GM12878 (cell line): ENCODE results near the gene ADAMTSL2. TPM values are rescaled to one million over a fixed set of nuclear protein-coding genes. Genes with fewer than 3 reads are reported as not detected.

Experiments
- ATAC-seq: fragments of 200-7000 bp; cut with Tn5 transposase; 3 replicates; pipeline ENCODE4 v1.9.1; 2020; ENCODE audit warnings: mild to moderate bottlenecking, moderate library complexity
- BruUV-seq: library from RNA; stranded (reverse); fragments of 400-500 nt; replicated peaks from 2 replicates; lab custom pipeline; 2021; lab: Mats Ljungman, UMichigan
- CTCF ChIA-PET: fragments of 300-600 bp; sonication (Branson Sonifier 250); formaldehyde crosslinking; extraction: SDS; loops from one replicate; lab custom pipeline; 2021; ENCODE audit warnings: inconsistent platforms; lab: Yijun Ruan, JAX
- POLR2A ChIA-PET: fragments of 350-600 bp; formaldehyde crosslinking; extraction: SDS; loops from one replicate; lab custom pipeline; 2021; ENCODE audit warnings: inconsistent platforms; lab: Charles Lee
- RAD21 ChIA-PET: fragments of 300-600 bp; sonication (Branson Sonifier 250); formaldehyde crosslinking; loops from one replicate; lab custom pipeline; 2023; ENCODE audit warnings: antibody characterized with exemption; ENCODE audit not compliant: unreplicated experiment; lab: Charles Lee
- SMC1A ChIA-PET: fragments of 300-600 bp; sonication (Branson Sonifier 250); formaldehyde crosslinking; loops from one replicate; lab custom pipeline; 2023; ENCODE audit not compliant: unreplicated experiment, uncharacterized antibody; lab: Charles Lee
- DNase-seq: peaks from one replicate; pipeline ENCODE4 v3.0.0-alpha.2; 2011; ENCODE audit warnings: low read depth, low spot score
- FAIRE-seq: peaks from 3 replicates; lab custom pipeline; 2011; peaks lifted over from hg19 to GRCh38; lab: Jason Lieb, UNC
- H2AFZ ChIP-seq: 2 replicates; pipeline ENCODE4 v1.6.0; 2011; ENCODE audit warnings: low read depth, low read length, control low read depth; ENCODE audit not compliant: control insufficient read depth
- H3K27ac ChIP-seq: 2 replicates; pipeline ENCODE4 v1.5.1; 2011; ENCODE audit warnings: control low read depth; ENCODE audit not compliant: control insufficient read depth, insufficient read depth
- H3K27me3 ChIP-seq, 2 experiments: replicated peaks in 1 of 2; 2 replicates each; pipeline versions ENCODE4 v1.6.0 to v1.6.1; 2011; ENCODE audit warnings: low read length in 1 of 2; ENCODE audit not compliant: control insufficient read depth in 2 of 2, insufficient read depth in 2 of 2
- H3K36me3 ChIP-seq, 2 experiments: 2 replicates each; pipeline ENCODE4 v1.5.1; 2011; ENCODE audit warnings: low read length in 1 of 2; ENCODE audit not compliant: control insufficient read depth in 2 of 2, insufficient read depth in 2 of 2
- H3K4me1 ChIP-seq: 2 replicates; pipeline ENCODE4 v1.6.1; 2011; ENCODE audit warnings: mild to moderate bottlenecking, low read length, moderate library complexity, mixed read lengths; ENCODE audit not compliant: control insufficient read depth, insufficient read depth
- H3K4me2 ChIP-seq: 2 replicates; pipeline ENCODE4 v1.6.0; 2011; ENCODE audit warnings: control low read depth; ENCODE audit not compliant: control insufficient read depth, insufficient read depth
- H3K4me3 ChIP-seq: fragments of 200-600 bp; sonication (generic); 2 replicates; pipeline ENCODE4 v1.5.1; 2016
- H3K79me2 ChIP-seq: 2 replicates; pipeline ENCODE4 v1.6.0; 2011; ENCODE audit warnings: low read length; ENCODE audit not compliant: control insufficient read depth, insufficient read depth
- H3K9ac ChIP-seq: 2 replicates; pipeline ENCODE4 v1.8.0; 2011; ENCODE audit warnings: low read length, control low read depth, mixed read lengths; ENCODE audit not compliant: control insufficient read depth, insufficient read depth
- H3K9me3 ChIP-seq: replicated peaks from 3 replicates; pipeline ENCODE4 v1.5.1; 2011; ENCODE audit warnings: mild to moderate bottlenecking, low read length; ENCODE audit not compliant: control insufficient read depth, insufficient read depth
- H4K20me1 ChIP-seq: 2 replicates; pipeline ENCODE4 v1.6.0; 2011; ENCODE audit not compliant: control insufficient read depth, insufficient read depth
- FOXM1 ChIP-seq: IDR thresholded peaks from 2 replicates; pipeline ENCODE4 v1.6.1; 2012; ENCODE audit warnings: low read depth, mild to moderate bottlenecking, inconsistent platforms, low read length, moderate library complexity
- GABPA ChIP-seq: IDR thresholded peaks from 2 replicates; pipeline ENCODE4 v1.6.1; 2014; ENCODE audit warnings: antibody characterized with exemption, low read depth, mild to moderate bottlenecking, inconsistent platforms
- KAT2A ChIP-seq: conservative IDR thresholded peaks from 2 replicates; pipeline ENCODE4 v1.6.1; 2011; ENCODE audit warnings: low read depth, low read length; ENCODE audit not compliant: control insufficient read depth
- NFIC ChIP-seq: IDR thresholded peaks from 2 replicates; pipeline ENCODE4 v1.6.1; 2012; ENCODE audit warnings: low read depth, mild to moderate bottlenecking, inconsistent platforms, low read length, moderate library complexity
- POLR2AphosphoS5 ChIP-seq: IDR thresholded peaks from 2 replicates; pipeline ENCODE4 v1.6.1; 2011; ENCODE audit warnings: mild to moderate bottlenecking, low read length, inconsistent platforms
- REST ChIP-seq: IDR thresholded peaks from 2 replicates; pipeline ENCODE4 v1.6.1; 2012; ENCODE audit warnings: mild to moderate bottlenecking, low read depth, low read length
- SIN3A ChIP-seq: IDR thresholded peaks from 2 replicates; pipeline ENCODE4 v1.6.1; 2012; ENCODE audit warnings: low read depth, low read length, improper control_type of control experiment
- SMARCA5 ChIP-seq: fragments of 450-650 bp; IDR thresholded peaks from 2 replicates; pipeline ENCODE4 v1.6.1; 2017; ENCODE audit warnings: mild to moderate bottlenecking
- SUZ12 ChIP-seq: fragments of 200-600 bp; sonication (generic); IDR thresholded peaks from one replicate; pipeline ENCODE4 v1.6.1; 2018; ENCODE audit warnings: antibody characterized with exemption, mild to moderate bottlenecking; ENCODE audit not compliant: unreplicated experiment
- TAF1 ChIP-seq: IDR thresholded peaks from 2 replicates; pipeline ENCODE4 v1.6.1; 2011; ENCODE audit warnings: mild to moderate bottlenecking, low read depth, low read length, borderline replicate concordance
- WGBS: methylation state at CpG from one replicate; pipeline ENCODE4 v1.1.6; 2016; ENCODE audit warnings: low lambda C conversion rate; ENCODE audit not compliant: insufficient replicate concordance, insufficient coverage; ENCODE audit errors: missing lambda C conversion rate; 5-methylcytosine and 5-hydroxymethylcytosine counted together
- in situ Hi-C: fragments of 300-500 bp; cut with MboI; formaldehyde crosslinking; loops from 9 replicates; pipeline ENCODE4 v1.14.3; 2018; ENCODE audit warnings: mixed read lengths
- intact Hi-C: fragments of 100-400 bp; cut with micrococcal nuclease; formaldehyde crosslinking; loops from one replicate; pipeline ENCODE4 v1.14.2; 2022; ENCODE audit not compliant: unreplicated experiment
- polyA plus RNA-seq, 11 experiments: library from polyadenylated mRNA; depleted of rRNA in 4 of 11; unstranded in 6 of 11; stranded (reverse) in 5 of 11; fragments of >200 nt; fragmentation: Nextera tagmentation in 4 of 11; fragmentation: Illumina TruSeq in 1 of 11; extraction: Ambion mirVana in 4 of 11; extraction: Trizol in 1 of 11; gene quantifications; 1 replicate in 1 of 11; 2 replicates in 10 of 11; pipeline versions ENCODE4 v1.2.1 to v1.2.3, GENCODE V29; 2011 to 2016; ENCODE audit warnings: inconsistent platforms in 2 of 11, missing spikeins in 2 of 11, low read depth in 1 of 11
- total RNA-seq, 4 experiments: library from RNA; depleted of rRNA in 3 of 4; stranded (reverse); fragments of >200 nt in 3 of 4; fragmentation: Illumina TruSeq in 1 of 4; extraction: Trizol in 1 of 4; gene quantifications; 2 replicates each; pipeline versions ENCODE4 v1.2.1 to v1.2.3, GENCODE V29; 2013 to 2021

ADAMTSL2 gene
- total and polyA plus RNA-seq, 10 of the 15 experiments (the other 5 are each of a cell fraction or from before 2014, with no cell fraction given): 0.07 TPM; not detected in 9

DNA sequence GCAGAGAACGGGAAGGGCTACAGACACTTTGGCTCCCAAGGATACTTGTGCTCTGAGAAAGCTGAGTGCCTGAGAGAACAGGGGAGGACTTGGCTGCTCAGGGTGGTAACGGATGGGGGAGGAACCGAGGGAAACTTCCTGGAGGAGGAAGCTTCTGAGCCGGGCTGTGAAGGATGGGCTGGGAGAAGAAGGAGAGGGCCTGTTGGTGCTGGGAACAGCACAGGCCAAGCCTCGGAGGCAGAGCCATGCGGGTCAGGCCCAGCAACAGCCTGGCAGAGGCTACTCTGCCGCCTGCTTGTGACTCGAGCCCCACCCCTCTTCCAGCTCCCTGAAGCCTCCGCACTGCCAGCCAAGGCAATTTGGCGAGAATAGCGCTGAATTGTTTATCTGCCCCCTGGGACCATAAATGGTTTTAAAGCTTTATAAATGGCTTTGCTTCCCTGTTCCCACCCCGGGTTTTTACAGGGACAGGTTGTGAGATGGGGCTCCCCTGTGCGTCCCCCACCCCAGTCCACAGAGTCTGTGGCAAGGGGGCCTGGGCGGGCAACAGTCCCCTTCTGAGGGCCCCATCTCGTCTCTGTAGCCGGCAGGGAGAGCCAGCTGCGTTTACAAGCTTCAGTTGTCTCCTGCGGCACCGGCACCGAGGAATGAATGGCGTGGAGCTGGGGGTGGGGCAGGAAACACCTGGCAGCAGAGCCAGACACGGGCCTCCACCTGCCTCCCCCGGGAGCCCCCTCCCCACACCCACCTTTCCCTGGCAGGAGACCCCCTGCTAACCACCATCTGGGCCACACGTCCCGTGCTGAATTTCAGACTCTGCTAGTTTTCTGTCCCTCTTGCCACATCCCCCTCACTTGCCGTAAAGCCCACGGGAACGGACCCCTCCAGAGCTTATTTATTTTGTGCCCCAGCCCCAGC is 50.3 kb downstream of the ADAMTSL2 start:
- Histone ChIP-seq H2AFZ (no peak overlapping the region), H3K9me3 (no peaks in the 10 kb centered on the region; the same call in 2 of the 3 replicates), H3K9ac (no peak overlapping the region), H3K4me1 (no peaks in the 10 kb centered on the region), H3K27ac (no peak overlapping the region), H3K4me2 (no peak overlapping the region), H3K4me3 (no peak overlapping the region), H4K20me1 (no peaks in the 10 kb centered on the region), H3K36me3 (no peaks in the 10 kb centered on the region)
- FAIRE-seq (no peak), DNase-seq (no peak)
- WGBS: 8% methylated on average over 25 of the region's 28 CpGs
- BruUV-seq: no TSS peak
- intact Hi-C loops: loop anchor here (5.0 to 10.0 kb wide), 2 partner anchors 140 to 407 kb away; partner anchors contain the start of gene VAV2
- ChIA-PET POLR2A (interaction anchor here (0.7 kb wide), 1 partner anchor 409 kb away, joined by 5 read pairs; no protein-coding TSS in a partner anchor), CTCF (no interaction called here), RAD21 (no interaction called here)
- in situ Hi-C loops: no loop called here
- TF ChIP-seq TAF1: no peak
- peak; percentile 10 for TF ChIP-seq SUZ12
- TF ChIP-seq GABPA: no peak
- TF ChIP-seq, all 136 proteins: peak for 1
- H3K79me2 ChIP-seq: no peaks in the 10 kb centered on the region
- no peak for ATAC-seq
- SMC1A ChIA-PET: no interaction called here
- H3K27me3 ChIP-seq: peaks cover 18 to 28% of the 10 kb centered on the region in 2 experiments

DNA sequence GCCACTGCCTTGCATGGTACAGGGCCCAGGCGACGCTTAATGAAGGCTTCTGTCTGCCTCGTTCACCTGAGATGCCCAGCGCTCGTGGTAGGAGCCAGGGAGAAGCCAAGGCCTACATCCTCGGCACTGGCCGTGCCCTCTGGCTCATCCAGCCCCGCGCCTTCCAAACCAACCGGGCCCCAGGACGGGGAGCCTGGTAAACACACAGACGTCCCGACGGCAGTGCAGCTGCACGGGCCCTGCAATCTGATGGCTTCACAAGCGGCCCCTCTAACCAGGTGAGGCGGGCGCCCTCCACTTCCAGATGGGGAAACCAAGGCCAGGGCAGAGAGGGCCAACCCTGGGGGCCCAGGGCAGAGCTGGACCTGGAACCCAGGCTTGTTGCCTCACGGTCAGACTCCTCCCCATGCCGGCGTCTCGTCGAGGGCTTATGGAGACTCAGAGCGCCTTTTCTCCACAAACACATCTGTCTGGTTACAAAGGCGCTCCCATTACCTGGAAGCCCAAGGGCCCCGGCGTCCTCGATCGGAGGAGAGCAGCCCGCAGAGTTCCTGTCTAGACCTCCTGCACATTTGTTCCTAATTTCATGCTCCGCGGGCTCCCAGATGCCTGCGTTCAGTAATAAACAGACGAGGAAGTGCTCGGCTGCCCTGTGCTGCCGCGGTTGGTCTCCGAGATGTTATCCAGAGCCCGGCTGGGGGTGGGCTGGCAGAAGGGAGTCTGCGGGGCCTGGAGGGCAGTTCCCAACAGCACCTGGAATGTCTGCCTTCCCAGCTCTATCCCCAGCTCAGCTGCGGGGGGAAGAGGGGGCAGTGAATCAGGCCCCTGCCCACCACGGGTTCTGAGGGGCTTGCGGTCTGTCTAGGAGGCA is 51.2 kb downstream of the ADAMTSL2 start:
- ATAC-seq (no peak), DNase-seq (no peak)
- H3K4me1 ChIP-seq: no peaks in the 10 kb centered on the region

More for the DNA sequence above, 51.2 kb downstream of the ADAMTSL2 start:
- Histone ChIP-seq H3K9ac (no peak overlapping the region), H3K4me3 (no peak overlapping the region), H3K4me2 (no peak overlapping the region), H3K27ac (no peak overlapping the region), H2AFZ (no peak overlapping the region), H4K20me1 (no peaks in the 10 kb centered on the region), H3K36me3 (no peaks in the 10 kb centered on the region), H3K27me3 (peaks cover 18 to 24% of the 10 kb centered on the region in 2 experiments), H3K79me2 (no peaks in the 10 kb centered on the region), H3K9me3 (no peaks in the 10 kb centered on the region; the same call in 2 of the 3 replicates)
- BruUV-seq: no TSS peak
- RAD21 ChIA-PET: no interaction called here
- intact Hi-C loops: loop anchor here (5.0 to 10.0 kb wide), 2 partner anchors 139 to 407 kb away; partner anchors contain the start of gene VAV2
- no peak for FAIRE-seq
- TF ChIP-seq POLR2AphosphoS5 (no peak), KAT2A (no peak), NFIC (no peak), REST (no peak), FOXM1 (no peak), SMARCA5 (no peak), SIN3A (no peak)
- CTCF ChIA-PET: no interaction called here
- POLR2A ChIA-PET: no interaction called here
- in situ Hi-C loops: no loop called here
- 23% methylated on average over 41 of the region's 43 CpGs for whole genome bisulfite sequencing
- SMC1A ChIA-PET: no interaction called here
